Measurements from ENCODE around the gene MAGI1. TPM values are rescaled to one million over a fixed set of nuclear protein-coding genes. Genes with fewer than 3 reads are reported as not detected.
"Not testable (repeated sequence)": the region's sequence is repeated elsewhere in the genome, so short reads cannot be mapped to it uniquely, and the experiment has no call there.

The MAGI1 gene
- total RNA-seq, 1 donor from 2014 or later = 10.6 TPM

- no peak for DNase-seq (ENCODE audit: low read depth)
These were observed 399.3 kb downstream of the MAGI1 start for GRCh38 chr3:65639444-65639843.

- no peak for DNase-seq (ENCODE audit: low read depth)
These were observed 400.4 kb downstream of the MAGI1 start for GRCh38 chr3:65638301-65638700.

- peak; percentile 24 for DNase-seq (ENCODE audit: low read depth)
These were observed 402.4 kb downstream of the MAGI1 start for GRCh38 chr3:65636326-65636725.

DNA sequence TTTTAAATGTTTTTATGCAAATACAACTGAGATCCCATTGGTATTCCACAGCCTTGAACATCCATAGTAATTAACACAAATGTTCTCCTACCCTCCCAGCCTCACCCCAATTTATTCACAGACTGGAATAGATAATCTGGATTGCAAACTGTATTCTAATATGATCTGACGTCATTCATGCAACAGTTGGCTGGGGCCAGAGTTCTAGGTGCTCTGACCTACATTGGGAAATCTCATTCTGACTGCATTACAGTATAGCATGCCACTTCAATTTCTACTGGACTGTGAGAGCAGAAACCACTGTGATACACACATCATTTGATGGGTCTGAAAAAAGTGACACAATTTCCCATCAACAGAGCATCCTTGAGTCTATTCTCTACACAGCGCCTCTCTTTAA lies 403.1 kb downstream of the MAGI1 start:
- DNase-seq (ENCODE audit: low read depth) = no peak

- DNase-seq (ENCODE audit: low read depth) = no peak
These were observed 405.6 kb downstream of the MAGI1 start for GRCh38 chr3:65633018-65633638.

GRCh38 chr3:65632414-65632813 lies 406.3 kb downstream of the MAGI1 start:
- DNase-seq (ENCODE audit: low read depth) = no peak

GRCh38 chr3:65628978-65629377 lies 409.7 kb downstream of the MAGI1 start:
- DNase-seq (ENCODE audit: low read depth) = no peak

DNA sequence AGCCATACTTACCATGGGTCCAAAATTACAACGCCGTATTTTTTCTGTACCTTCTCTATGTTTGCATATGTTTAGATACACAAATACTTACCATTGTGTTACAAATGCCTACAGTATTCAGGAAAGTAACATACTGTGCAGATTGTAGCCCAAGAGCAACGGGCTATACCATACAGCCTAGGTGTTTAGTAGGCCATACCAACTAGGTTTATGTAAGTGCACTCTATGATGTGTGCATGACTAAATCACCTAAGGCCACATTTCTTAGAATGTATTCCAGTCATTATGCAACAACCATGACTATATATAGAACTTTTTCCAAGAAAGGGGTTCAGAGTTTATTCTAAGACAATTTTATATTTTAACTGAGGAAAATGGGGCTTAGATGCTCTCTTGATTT lies 411.7 kb downstream of the MAGI1 start:
- no peak for DNase-seq (ENCODE audit: low read depth)

DNA sequence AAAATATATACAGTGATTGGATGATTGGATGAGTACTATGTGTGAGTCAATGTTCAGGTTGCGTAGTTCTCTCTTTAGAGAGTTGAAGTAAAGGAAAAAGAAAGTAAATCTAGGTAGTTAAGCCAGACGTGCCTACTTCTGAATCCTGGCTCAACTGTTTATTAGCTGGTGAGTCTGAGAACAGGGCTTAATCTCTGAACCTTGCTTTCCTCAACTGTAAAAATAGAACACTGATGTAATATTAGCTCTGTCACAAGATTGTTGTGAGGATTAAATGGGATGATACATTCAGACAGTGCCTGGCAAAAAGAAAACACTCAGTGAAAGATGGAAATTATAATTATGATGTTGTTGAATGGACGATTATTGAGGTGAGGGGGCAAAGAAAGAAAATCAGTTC lies 413.4 kb downstream of the MAGI1 start:
- peak; percentile 71 for DNase-seq (ENCODE audit: low read depth)

GRCh38 chr3:65623362-65623761 lies 415.4 kb downstream of the MAGI1 start:
- DNase-seq (ENCODE audit: low read depth) = peak; percentile 62

DNA sequence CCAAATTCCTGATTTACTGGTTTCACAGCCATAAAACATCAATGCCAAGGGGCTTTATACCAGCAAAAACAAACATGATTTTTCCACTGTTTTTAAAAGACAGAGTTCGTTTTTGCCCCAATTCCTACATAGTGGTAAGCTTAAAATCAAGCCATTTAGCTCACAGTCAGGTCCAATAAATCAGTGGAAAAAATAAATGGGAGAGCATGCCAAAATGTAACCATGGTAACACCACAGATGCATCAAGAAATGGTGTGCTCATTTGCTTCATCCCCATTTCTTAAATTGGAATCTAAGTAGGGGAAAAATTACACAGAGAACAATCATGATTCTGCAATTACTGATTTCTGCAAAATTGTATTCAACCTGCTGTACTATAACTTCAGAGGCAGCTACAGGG lies 418.8 kb downstream of the MAGI1 start:
- DNase-seq (ENCODE audit: low read depth) = peak; percentile 17

- peak; percentile 79 for DNase-seq (ENCODE audit: low read depth)
These were observed 419.3 kb downstream of the MAGI1 start for GRCh38 chr3:65619451-65619881.

- DNase-seq (ENCODE audit: low read depth) = no peak
These were observed 420.1 kb downstream of the MAGI1 start for GRCh38 chr3:65618599-65618998.

- no peak for DNase-seq (ENCODE audit: low read depth)
These were observed 420.9 kb downstream of the MAGI1 start for GRCh38 chr3:65617787-65618186.

DNA sequence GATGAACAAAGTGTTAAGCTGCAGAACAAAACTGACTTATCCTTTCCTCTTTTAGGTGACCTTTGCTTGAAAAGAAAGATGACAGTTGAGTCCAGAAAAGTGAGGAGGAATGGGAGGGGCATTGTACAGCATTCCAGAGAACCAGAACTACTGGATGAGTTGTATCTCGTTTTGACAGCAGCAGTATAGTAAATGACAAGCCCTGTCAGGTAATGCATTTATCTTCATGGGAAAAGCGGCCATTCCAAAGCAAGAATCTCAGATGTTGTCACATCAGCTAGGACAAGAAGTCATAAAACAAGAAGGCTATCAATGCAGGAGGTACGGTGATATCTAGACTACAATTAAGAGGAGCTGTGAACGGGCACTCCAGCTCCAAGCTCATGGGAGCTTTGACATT lies 421.5 kb downstream of the MAGI1 start:
- DNase-seq (ENCODE audit: low read depth) = no peak

DNA sequence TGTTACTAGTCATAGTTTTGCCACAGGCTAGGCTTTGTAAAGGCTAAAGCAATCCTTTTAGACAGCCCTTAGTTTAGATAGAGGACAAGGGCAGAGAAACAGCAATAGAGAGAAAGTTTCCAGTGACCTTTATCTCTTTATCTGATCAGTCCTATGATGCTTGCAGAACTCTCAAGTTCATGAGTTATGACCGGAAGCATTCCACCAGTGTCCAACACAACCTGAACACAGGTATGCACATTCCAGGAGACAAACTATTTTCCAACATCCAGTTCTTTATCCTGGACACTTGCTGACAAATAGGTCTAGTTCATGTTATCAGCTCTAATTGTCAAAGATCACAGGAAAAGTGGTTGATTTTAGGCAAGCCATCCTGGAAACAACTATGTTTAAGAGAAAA lies 422.2 kb downstream of the MAGI1 start:
- no peak for DNase-seq (ENCODE audit: low read depth)

DNA sequence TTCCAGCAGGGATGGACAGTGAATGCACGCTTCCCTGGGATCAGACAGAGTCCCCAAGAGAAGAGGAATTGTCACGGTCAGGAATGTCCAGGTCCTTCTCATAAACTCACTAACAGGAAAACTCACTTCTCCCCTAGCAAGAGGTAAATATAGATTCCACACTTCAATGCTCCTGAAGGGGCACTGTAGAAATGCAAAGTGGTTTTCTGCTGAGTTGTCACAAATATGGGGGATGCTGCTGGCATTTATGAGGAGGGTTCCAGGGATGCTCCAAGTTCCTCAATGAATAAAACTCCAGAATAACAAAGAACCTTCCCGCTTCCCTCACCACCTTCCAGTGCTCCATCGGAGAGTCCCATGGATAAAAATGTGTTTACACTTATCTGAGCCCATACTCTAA lies 423.4 kb downstream of the MAGI1 start:
- no peak for DNase-seq (ENCODE audit: low read depth)

GRCh38 chr3:65614585-65614984 lies 424.1 kb downstream of the MAGI1 start:
- DNase-seq (ENCODE audit: low read depth) = no peak

GRCh38 chr3:65607965-65608460 lies 430.7 kb downstream of the MAGI1 start:
- not testable (repeated sequence) for DNase-seq (ENCODE audit: low read depth)

DNA sequence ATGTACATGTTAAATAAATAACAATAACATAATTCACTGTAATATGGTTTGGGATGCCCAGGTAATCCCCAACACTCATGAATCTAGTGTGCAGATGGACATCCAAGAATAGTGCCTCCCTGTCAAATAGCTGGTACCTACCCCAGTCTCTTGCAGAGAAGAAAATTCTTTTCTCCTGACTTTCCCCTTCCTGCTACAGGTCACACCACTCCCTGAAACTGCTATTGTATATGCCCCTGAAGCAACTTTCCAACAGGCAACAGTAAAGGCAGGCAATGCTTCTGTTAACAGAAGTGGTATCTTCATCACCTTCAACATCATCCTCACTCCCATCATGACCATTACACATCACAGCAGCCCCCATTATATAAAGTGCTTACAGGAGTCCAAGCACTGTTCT lies 431.6 kb downstream of the MAGI1 start:
- no peak for DNase-seq (ENCODE audit: low read depth)

DNA sequence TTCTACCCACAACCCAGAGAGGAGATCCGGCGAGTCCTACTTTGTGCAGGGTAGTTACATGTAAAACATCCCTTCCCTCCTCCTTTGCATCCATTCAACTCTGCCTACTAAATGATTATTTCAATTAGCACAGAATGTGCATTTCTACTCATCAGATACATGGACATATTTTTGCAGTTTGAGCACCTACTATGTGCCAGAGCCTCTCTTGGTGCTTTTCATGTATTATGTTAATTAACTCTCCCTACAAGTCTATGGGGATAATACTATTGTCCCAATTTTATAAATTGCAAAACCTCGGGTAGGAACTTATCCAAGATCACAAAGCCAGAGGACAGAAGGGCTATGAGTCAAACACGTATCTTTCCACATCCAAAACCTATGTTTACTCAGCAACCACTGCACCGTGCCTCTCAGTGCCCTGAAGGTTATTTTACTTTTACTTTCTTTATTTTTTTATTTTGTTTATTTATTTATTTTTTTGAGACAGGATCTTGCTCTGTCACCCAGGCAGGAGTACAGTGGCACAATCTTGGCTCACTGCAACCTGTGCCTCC lies 432.8 kb downstream of the MAGI1 start:
- DNase-seq (ENCODE audit: low read depth) = no peak

DNA sequence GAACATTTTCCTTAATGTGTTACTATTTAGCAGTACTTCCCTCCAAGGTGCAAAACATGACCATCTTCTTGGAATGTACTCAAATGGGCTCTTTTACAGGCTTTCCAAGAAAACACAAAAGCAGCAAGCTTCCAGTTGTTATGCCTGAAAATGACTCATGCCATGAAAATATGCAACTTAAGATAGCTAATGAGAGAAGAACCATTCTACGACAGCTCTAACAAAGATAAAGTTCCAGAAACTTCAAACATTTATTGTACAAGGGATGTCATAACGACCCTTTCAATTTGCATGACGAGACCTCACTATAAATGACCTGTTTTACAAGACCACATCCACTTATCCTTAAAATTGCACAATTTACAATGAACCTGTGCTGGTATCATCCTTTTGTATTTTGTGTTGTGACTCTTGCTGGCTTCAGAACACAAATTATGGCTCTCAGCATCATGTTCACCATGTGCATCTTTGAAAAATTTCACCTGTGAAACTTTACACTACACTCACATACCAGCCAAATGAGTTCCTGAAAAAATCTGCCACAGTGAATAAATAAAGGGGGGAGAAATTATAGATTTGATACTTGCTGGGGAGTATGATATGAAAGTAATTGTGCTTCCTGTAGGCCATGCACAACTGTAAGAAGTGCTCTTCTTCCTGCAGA lies 433.7 kb downstream of the MAGI1 start:
- DNase-seq (ENCODE audit: low read depth) = peak; percentile 35

- no peak for DNase-seq (ENCODE audit: low read depth)
These were observed 435.1 kb downstream of the MAGI1 start for GRCh38 chr3:65603631-65604030.
